ENCODE measurements around the gene ASIC1. TPM values are rescaled to one million over a fixed set of nuclear protein-coding genes. Genes with fewer than 3 reads are reported as not detected.
A peak's percentile ranks its signal among the peaks of the same experiment; 100 is the strongest.
"Not testable (repeated sequence)": the region's sequence is repeated elsewhere in the genome, so short reads cannot be mapped to it uniquely, and the experiment has no call there.

Gene ASIC1
- total RNA-seq, 8 experiments from 2014 or later, result 1.3 to 14.5 (median 7.6) TPM

DNA sequence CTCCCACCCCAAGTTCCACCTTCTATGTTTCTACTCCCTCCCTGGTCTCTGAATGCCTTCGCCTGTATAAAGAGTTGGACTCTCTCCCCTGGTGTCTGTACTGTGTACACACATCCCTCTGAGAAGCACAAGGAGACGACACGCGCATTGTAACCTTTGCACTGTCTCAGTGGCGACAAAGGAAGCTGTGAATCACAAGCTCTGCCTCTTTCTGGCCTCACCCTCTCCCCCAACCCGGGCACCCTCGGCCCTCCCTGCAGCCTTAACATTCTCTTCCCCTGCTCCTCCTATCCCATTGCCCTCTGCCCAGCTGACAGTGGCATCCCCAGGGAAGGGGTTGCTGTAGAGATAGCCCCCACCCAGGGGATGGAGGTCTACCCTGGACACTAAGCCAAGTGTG is 25.2 kb downstream of the ASIC1 start:
- in situ Hi-C loops (cut with MboI; ENCODE audit: low pct_unique_long_range_greater_than_20kb in 2 of 9, low sequenced_read_pairs in 9 of 9, unreplicated experiment in 9 of 9), result loop anchor here in 1 of 9 experiments (10.0 kb wide), 1 partner anchor 92 kb away; no protein-coding TSS in a partner anchor
- H3K27ac ChIP-seq, result no peak overlapping the region
- 60 to 100% (median 80%) methylated on average over 1 to 3 of the region's 7 CpGs; no CpG with 5 or more reads in 7 of the 10 experiments for WGBS, 10 experiments
- H3K4me1 ChIP-seq (replicated peaks in 1 of 2), result peaks cover 8 to 24% of the 10 kb centered on the region in 2 donors
- no peak overlapping the region for H3K4me3 ChIP-seq
- peak in 1 of 8 experiments; percentile 27 for ATAC-seq (replicated peaks in 6 of 8)

DNA sequence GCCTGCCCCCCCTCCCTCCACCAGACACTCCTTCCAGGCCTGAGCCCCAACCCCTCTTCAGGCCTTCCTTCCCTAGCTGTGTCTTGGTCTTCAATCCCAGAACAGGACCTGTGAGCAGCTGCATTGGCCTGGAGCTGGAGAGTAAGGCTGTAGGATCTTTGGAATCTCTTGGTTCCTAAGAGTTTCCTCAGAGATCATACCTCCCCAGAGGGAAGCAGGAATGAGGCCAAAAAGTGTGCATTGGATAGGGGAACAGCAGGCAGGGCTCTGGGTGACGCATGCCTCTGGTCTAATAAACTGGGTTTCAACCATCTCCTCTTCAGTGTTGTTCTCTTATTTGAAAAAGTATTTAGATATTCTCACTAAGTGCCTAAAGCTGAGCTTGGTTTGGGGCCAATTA is 25.9 kb downstream of the ASIC1 start:
- no peak overlapping the region for H3K4me3 ChIP-seq
- no peak overlapping the region for H3K27ac ChIP-seq
- no peak for ATAC-seq (replicated peaks in 6 of 8)
- in situ Hi-C loops (cut with MboI; ENCODE audit: low pct_unique_long_range_greater_than_20kb in 2 of 9, low sequenced_read_pairs in 9 of 9, unreplicated experiment in 9 of 9), result loop anchor here in 1 of 9 experiments (10.0 kb wide), 1 partner anchor 92 kb away; no protein-coding TSS in a partner anchor
- 100% methylated on average over 1 of the region's 1 CpG; no CpG with 5 or more reads in 8 of the 10 experiments for whole genome bisulfite sequencing, 10 experiments
- H3K4me1 ChIP-seq (replicated peaks in 1 of 2), result peaks cover 8 to 24% of the 10 kb centered on the region in 2 donors

DNA sequence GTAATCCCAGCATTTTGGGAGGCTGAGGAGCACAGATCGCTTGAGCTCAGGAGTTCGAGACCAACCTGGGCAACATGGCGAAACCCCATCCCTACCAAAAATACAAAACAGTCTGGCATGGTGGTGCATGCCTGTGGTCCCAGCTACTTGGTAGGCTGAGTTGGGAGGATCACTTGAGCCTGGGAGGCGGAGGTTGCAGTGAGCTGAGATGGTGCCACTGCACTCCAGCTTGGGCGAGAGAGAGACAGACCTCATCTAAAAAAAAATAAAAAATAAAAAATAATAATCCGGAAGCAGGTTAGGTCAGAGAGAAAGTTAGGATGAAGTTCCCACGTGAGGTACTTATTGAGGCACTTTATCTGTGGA is 27.0 kb downstream of the ASIC1 start:
- peaks cover 8 to 24% of the 10 kb centered on the region in 2 donors for H3K4me1 ChIP-seq (replicated peaks in 1 of 2)
- in situ Hi-C loops (cut with MboI; ENCODE audit: low pct_unique_long_range_greater_than_20kb in 2 of 9, low sequenced_read_pairs in 9 of 9, unreplicated experiment in 9 of 9), result loop anchor here in 1 of 9 experiments (10.0 kb wide), 1 partner anchor 90 kb away; no protein-coding TSS in a partner anchor
- ATAC-seq (replicated peaks in 6 of 8), result not testable (repeated sequence)
- H3K4me3 ChIP-seq, result peak overlapping the region; percentile 76 to 97 (median 85)
- H3K27ac ChIP-seq, result peak overlapping the region in 1 of 2 donors; percentile 8
- 0 to 100% (median 28%) methylated on average over 1 to 5 of the region's 7 CpGs; no CpG with 5 or more reads in 2 of the 10 experiments for WGBS, 10 experiments

DNA sequence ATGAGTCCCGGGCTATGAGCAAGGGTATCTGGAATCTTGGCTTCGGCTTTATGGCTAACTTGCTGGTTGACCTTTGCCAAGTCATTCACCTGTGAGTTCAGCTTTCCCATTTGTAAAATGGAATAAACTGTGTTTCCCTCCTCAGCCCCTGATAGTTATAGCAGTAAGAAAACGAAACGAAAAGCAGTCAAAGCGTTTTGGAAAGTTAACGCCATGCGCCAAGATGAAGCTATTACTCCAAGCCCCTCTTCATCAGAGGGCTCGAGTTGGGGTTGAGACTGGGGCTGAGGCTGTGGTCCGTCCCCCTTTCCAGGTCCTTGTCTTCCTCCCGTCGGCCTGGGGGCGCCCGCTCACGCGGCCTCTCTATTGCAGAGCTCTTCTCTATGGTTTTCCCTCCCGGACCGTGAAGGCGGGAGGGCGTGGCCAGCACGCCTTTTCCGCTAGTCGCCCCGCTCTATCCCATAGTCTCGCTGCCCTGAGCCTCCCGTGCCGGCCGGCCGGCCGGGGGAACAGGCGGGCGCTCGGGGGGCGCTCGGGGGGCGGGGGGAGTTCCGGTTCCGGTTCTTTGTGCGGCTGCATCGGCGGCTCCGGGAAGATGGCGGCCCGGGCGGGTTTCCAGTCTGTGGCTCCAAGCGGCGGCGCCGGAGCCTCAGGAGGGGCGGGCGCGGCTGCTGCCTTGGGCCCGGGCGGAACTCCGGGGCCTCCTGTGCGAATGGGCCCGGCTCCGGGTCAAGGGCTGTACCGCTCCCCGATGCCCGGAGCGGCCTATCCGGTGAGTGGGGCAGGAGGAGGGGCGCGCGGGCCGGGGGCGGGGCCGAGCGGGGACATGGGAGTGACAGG is 27.6 kb downstream of the ASIC1 start, which contains the start of gene SMARCD1:
SMARCD1 (plus strand) TSS at position 568 of the 840 bp plus-strand sequence; CDS start at position 596, 28 bp downstream.
- Histone ChIP-seq H3K4me3 (peak within 1 kb of the TSS; percentile 76 to 97 (median 85)), H3K4me1 (replicated peaks in 1 of 2) (peaks cover 8 to 24% of the 10 kb centered on the region in 2 donors), H3K27ac (peak within 1 kb of the TSS; percentile 97)
- whole genome bisulfite sequencing, 10 experiments, result 0 to 8% (median 0%) methylated on average over 1 to 15 of the region's 69 CpGs
- ATAC-seq (replicated peaks in 6 of 8), result peak; percentile 82 to 98 (median 96)
- in situ Hi-C loops (cut with MboI; ENCODE audit: low pct_unique_long_range_greater_than_20kb in 2 of 9, low sequenced_read_pairs in 9 of 9, unreplicated experiment in 9 of 9), result loop anchor here in 1 of 9 experiments (10.0 kb wide), 1 partner anchor 90 kb away; no protein-coding TSS in a partner anchor

DNA sequence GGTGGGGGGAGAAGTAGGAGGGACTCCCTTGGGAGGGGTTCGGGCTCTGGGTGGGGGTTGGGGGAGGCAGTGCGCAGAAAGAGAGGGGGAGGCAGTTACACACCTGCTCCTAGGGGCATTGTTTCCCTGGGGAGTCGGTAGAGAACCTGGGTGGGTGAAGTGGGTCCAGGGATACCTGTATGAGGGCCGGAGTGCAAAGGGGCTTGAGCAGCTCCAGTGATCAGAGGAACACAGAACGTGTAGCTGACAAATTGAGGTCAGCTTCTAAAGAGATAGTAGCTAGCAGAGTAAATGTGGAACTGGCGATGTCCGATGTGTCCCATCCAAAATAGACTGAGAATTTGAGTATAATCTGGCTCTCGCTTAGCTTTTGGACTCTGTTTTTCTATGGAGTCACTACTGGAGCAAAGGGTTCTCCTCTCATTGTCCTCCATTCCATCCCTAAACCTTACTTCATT is 28.2 kb downstream of the ASIC1 start:
- peak overlapping the region; percentile 76 to 97 (median 85) for H3K4me3 ChIP-seq
- H3K4me1 ChIP-seq (replicated peaks in 1 of 2), result peaks cover 8 to 24% of the 10 kb centered on the region in 2 donors
- ATAC-seq (replicated peaks in 6 of 8), result peak in 1 of 8 experiments; percentile 3
- in situ Hi-C loops (cut with MboI; ENCODE audit: low pct_unique_long_range_greater_than_20kb in 2 of 9, low sequenced_read_pairs in 9 of 9, unreplicated experiment in 9 of 9), result loop anchor here in 1 of 9 experiments (10.0 kb wide), 1 partner anchor 89 kb away; no protein-coding TSS in a partner anchor
- WGBS, 10 experiments, result 0 to 60% (median 31%) methylated on average over 1 to 4 of the region's 8 CpGs; no CpG with 5 or more reads in 4 of the 10 experiments
- peak overlapping the region; percentile 97 for H3K27ac ChIP-seq

DNA sequence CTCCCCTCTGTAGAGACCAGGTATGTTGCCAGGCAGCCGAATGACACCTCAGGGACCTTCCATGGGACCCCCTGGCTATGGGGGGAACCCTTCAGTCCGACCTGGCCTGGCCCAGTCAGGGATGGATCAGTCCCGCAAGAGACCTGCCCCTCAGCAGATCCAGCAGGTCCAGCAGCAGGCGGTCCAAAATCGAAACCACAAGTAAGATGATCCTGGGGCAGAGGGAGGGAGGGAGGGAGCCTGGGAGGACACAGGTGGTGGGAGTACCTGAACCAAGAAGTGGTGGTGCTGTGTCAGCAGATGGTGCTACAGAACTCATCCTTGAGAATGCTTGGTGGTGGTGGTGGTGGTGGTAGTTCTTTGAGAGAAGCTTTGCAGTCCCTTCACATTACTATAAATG is 28.8 kb downstream of the ASIC1 start:
- ATAC-seq (replicated peaks in 6 of 8), result no peak
- Histone ChIP-seq H3K4me1 (replicated peaks in 1 of 2) (peaks cover 8 to 24% of the 10 kb centered on the region in 2 donors), H3K4me3 (peak overlapping the region; percentile 76 to 97 (median 85)), H3K27ac (no peak overlapping the region)
- WGBS, 10 experiments, result 60 to 100% (median 73%) methylated on average over 1 to 3 of the region's 5 CpGs; no CpG with 5 or more reads in 6 of the 10 experiments
- in situ Hi-C loops (cut with MboI; ENCODE audit: low pct_unique_long_range_greater_than_20kb in 2 of 9, low sequenced_read_pairs in 9 of 9, unreplicated experiment in 9 of 9), result loop anchor here in 1 of 9 experiments (10.0 kb wide), 1 partner anchor 89 kb away; no protein-coding TSS in a partner anchor

DNA sequence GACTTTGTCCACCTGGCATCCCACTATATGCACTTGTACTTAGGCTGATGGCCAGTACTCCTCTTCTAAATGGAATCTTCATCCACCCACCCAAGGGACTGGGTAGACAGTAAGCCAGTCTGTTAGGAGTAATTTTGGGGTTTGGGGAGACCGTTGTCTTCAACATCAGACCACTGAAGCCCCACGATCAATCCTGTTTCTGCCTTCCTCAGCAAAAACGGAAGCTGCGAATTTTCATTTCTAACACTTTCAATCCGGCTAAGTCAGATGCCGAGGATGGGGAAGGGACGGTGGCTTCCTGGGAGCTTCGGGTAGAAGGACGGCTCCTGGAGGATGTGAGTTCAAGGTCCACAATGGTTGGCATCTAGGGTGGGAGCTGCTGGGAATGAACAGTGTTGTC is 29.8 kb downstream of the ASIC1 start:
- WGBS, 10 experiments, result 20 to 100% (median 89%) methylated on average over 1 to 8 of the region's 9 CpGs; no CpG with 5 or more reads in 3 of the 10 experiments
- Histone ChIP-seq H3K4me3 (no peak overlapping the region), H3K4me1 (replicated peaks in 1 of 2) (peaks cover 8 to 17% of the 10 kb centered on the region in 2 donors), H3K27ac (no peak overlapping the region)
- ATAC-seq (replicated peaks in 6 of 8), result no peak
- in situ Hi-C loops (cut with MboI; ENCODE audit: low pct_unique_long_range_greater_than_20kb in 2 of 9, low sequenced_read_pairs in 9 of 9, unreplicated experiment in 9 of 9), result loop anchor here in 1 of 9 experiments (10.0 kb wide), 1 partner anchor 88 kb away; no protein-coding TSS in a partner anchor

DNA sequence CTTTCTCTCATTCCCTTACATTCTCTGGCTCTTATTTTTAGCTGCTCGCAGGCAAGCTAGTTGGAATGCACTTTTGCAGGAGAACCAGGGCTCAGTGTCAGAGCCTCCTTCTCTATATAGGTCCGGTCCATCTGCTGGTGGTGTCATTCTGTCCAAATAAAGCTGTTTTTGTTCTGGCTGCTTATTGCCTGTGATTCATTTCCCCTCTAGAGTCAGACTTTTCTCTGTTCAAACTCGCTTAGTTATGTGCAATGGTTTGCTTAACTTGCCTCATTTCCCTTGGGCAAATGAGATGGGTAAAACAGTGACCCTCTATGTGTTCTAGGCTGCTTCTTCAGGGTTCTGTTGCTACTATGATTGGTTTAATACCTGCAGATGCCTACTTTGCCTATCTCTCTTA is 30.6 kb downstream of the ASIC1 start:
- Histone ChIP-seq H3K4me1 (replicated peaks in 1 of 2) (peaks cover 6 to 8% of the 10 kb centered on the region in 2 donors), H3K27ac (no peak overlapping the region), H3K4me3 (no peak overlapping the region)
- ATAC-seq (replicated peaks in 6 of 8), result no peak
- WGBS, 10 experiments, result 8 to 100% (median 85%) methylated on average over 1 to 3 of the region's 3 CpGs; no CpG with 5 or more reads in 2 of the 10 experiments
- in situ Hi-C loops (cut with MboI; ENCODE audit: low pct_unique_long_range_greater_than_20kb in 2 of 9, low sequenced_read_pairs in 9 of 9, unreplicated experiment in 9 of 9), result loop anchor here in 1 of 9 experiments (10.0 kb wide), 1 partner anchor 87 kb away; no protein-coding TSS in a partner anchor

DNA sequence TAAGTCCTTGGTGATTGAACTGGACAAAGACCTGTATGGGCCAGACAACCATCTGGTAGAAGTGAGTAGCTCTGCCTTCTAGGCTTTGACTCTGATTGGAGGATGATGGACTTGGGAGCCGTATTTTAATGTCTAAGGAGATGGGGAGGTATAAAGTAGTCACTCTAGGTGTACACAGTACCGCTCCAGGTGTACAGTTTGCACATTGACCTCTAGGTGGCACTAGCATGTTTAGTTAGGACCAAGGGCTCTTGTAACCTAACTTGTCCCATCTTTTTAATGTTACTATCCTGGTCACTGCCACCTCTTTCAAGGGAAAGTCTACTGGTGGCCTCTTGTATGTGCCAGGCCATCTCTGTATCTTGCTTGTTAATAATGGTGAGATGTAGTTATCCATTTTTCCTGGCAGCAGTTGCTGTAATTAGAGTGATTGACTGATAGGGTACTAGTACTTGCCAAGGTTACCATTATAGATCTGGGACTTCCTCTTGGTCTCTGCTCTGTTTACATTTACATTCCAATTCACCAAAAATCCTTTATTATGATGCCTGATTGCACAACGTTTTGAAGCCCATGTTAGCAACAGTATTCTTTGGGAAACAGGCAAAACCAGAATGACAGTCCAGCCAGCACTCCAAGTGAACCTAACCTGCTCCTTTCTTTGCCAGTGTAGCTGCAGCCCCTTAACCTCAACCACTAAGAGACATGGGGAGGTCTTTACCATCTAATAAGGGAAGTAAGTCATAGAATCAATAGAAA is 31.4 kb downstream of the ASIC1 start:
- H3K27ac ChIP-seq, result no peak overlapping the region
- ATAC-seq (replicated peaks in 6 of 8), result peak in 2 of 8 experiments; percentile 5
- in situ Hi-C loops (cut with MboI; ENCODE audit: low pct_unique_long_range_greater_than_20kb in 2 of 9, low sequenced_read_pairs in 9 of 9, unreplicated experiment in 9 of 9), result loop anchor here in 1 of 9 experiments (10.0 kb wide), 1 partner anchor 86 kb away; no protein-coding TSS in a partner anchor
- no peak overlapping the region for H3K4me3 ChIP-seq
- peaks cover 6 to 8% of the 10 kb centered on the region in 2 donors for H3K4me1 ChIP-seq (replicated peaks in 1 of 2)
- 0 to 73% (median 51%) methylated on average over 1 to 3 of the region's 3 CpGs; no CpG with 5 or more reads in 2 of the 10 experiments for WGBS, 10 experiments

DNA sequence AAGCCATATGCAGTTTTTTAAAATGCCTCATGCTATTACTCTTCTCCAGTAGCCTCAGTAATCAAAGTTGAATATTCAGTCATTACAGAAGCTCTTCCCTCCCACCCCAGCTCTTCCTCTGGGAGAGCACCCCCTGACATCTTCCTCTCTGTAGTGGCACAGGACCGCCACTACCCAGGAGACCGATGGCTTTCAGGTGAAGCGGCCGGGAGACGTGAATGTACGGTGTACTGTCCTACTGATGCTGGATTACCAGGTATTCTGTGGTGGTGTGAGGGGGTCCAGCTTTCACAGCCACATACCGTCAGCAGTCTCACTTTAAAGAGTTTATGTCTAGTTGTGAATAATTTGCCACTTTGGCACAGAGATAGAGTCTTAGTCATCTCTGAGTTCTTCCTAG is 32.3 kb downstream of the ASIC1 start:
- H3K4me3 ChIP-seq, result no peak overlapping the region
- in situ Hi-C loops (cut with MboI; ENCODE audit: low pct_unique_long_range_greater_than_20kb in 2 of 9, low sequenced_read_pairs in 9 of 9, unreplicated experiment in 9 of 9), result loop anchor here in 1 of 9 experiments (10.0 kb wide), 1 partner anchor 85 kb away; no protein-coding TSS in a partner anchor
- peaks cover 3% of the 10 kb centered on the region in 2 donors for H3K4me1 ChIP-seq (replicated peaks in 1 of 2)
- no peak overlapping the region for H3K27ac ChIP-seq
- no peak for ATAC-seq (replicated peaks in 6 of 8)
- 80 to 100% (median 100%) methylated on average over 1 to 2 of the region's 7 CpGs; no CpG with 5 or more reads in 7 of the 10 experiments for WGBS, 10 experiments

DNA sequence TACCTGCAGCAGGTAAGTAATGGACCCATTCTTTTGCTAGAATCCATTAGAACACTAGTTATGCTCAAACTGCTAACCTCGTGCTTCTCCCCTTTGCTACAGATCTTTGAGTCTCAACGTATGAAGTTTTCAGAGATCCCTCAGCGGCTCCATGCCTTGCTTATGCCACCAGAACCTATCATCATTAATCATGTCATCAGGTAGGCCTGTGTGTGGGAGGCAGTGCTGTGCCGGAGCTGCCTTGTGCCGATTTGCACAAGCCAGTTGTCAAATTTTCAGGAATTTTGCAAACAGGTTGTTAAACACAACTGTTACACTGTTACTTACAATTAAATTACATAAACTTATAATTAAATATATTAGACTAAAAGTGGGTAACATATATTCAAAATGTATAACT is 33.0 kb downstream of the ASIC1 start:
- H3K4me1 ChIP-seq (replicated peaks in 1 of 2), result peaks cover 3% of the 10 kb centered on the region in 2 donors
- in situ Hi-C loops (cut with MboI; ENCODE audit: low pct_unique_long_range_greater_than_20kb in 2 of 9, low sequenced_read_pairs in 9 of 9, unreplicated experiment in 9 of 9), result no loop called here
- ATAC-seq (replicated peaks in 6 of 8), result no peak
- H3K27ac ChIP-seq, result no peak overlapping the region
- H3K4me3 ChIP-seq, result no peak overlapping the region
- WGBS, 10 experiments, result 66 to 100% (median 88%) methylated on average over 1 to 5 of the region's 5 CpGs; no CpG with 5 or more reads in 2 of the 10 experiments

DNA sequence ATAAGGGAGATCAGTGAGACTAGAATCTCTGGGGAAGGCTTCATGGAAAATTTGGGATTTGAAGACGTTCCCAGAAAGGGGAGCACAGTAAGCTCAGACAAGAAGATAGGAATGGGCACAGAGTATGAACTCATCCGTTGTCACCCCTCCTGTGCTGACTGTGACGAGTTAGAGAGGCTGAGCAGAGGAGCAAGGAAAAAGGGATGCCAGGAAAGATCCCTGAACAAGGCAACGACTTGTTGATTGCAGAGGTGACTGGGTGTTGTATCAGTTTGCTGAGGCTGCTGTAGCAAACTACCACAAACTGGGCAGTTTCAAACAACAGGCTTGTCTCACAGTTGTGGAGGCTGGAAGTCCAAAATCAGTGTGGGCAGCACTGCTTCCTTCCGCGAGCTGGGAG is 40.6 kb downstream of the ASIC1 start:
- no peak for ATAC-seq (replicated peaks in 6 of 8)
- no peak overlapping the region for H3K27ac ChIP-seq
- peaks cover 0 to 2% of the 10 kb centered on the region in 2 donors for H3K4me1 ChIP-seq (replicated peaks in 1 of 2)
- in situ Hi-C loops (cut with MboI; ENCODE audit: low pct_unique_long_range_greater_than_20kb in 2 of 9, low sequenced_read_pairs in 9 of 9, unreplicated experiment in 9 of 9), result no loop called here
- whole genome bisulfite sequencing, 10 experiments, result 86 to 100% (median 94%) methylated on average over 1 to 6 of the region's 6 CpGs; no CpG with 5 or more reads in 2 of the 10 experiments
- no peak overlapping the region for H3K4me3 ChIP-seq

Data from motor neuron (in vitro differentiated cells).